ENCODE results near the gene C16orf78.

Gene C16orf78
- 0 reads per million in 9 experiments for total RNA-seq

GRCh38 chr16:49373504-49373903, at the start of gene C16orf78:
C16orf78 (plus strand) TSS chr16:49373804; CDS start chr16:49373940, 136 bp downstream.
- Mint-ChIP-seq H3K9me3 (peaks cover 0 to 5% of the 10 kb centered on the region in 2 donors), H3K36me3 (ENCODE audit: insufficient read depth) (peaks cover under 1% of the 10 kb centered on the region), H3K27me3 (peaks cover 0 to 32% of the 10 kb centered on the region in 2 donors), H3K4me3 (no peak within 1 kb of the TSS), H3K4me1 (ENCODE audit: low read depth in 2 of 2) (no peaks in the 10 kb centered on the region), H3K27ac (no peak within 1 kb of the TSS)
- DNase-seq: no peak
- ATAC-seq (replicated peaks): no peak

- H3K4me1 Mint-ChIP-seq (ENCODE audit: low read depth in 2 of 2): no peaks in the 10 kb centered on the region
- peaks cover 0 to 2% of the 10 kb centered on the region in 2 donors for H3K9me3 Mint-ChIP-seq
- no peaks in the 10 kb centered on the region for H3K36me3 Mint-ChIP-seq (ENCODE audit: insufficient read depth)
- no peak overlapping the region for H3K27ac Mint-ChIP-seq
- peaks cover 0 to 20% of the 10 kb centered on the region in 2 donors for H3K27me3 Mint-ChIP-seq
- ATAC-seq (replicated peaks) (no peak), DNase-seq (no peak)
- H3K4me3 Mint-ChIP-seq: no peak overlapping the region
Observed at GRCh38 chr16:49324703-49325102, 48.9 kb upstream of the C16orf78 start.

GRCh38 chr16:49327466-49327865, 46.1 kb upstream of the C16orf78 start:
- Mint-ChIP-seq H3K27me3 (peaks cover 0 to 20% of the 10 kb centered on the region in 2 donors), H3K9me3 (peaks cover 0 to 2% of the 10 kb centered on the region in 2 donors), H3K4me3 (no peak overlapping the region), H3K36me3 (ENCODE audit: insufficient read depth) (no peaks in the 10 kb centered on the region), H3K4me1 (ENCODE audit: low read depth in 2 of 2) (no peaks in the 10 kb centered on the region), H3K27ac (no peak overlapping the region)
- ATAC-seq (replicated peaks) (no peak), DNase-seq (no peak)

- Mint-ChIP-seq H3K27ac (no peak overlapping the region), H3K36me3 (ENCODE audit: insufficient read depth) (no peaks in the 10 kb centered on the region), H3K9me3 (peaks cover 0 to 2% of the 10 kb centered on the region in 2 donors), H3K4me1 (ENCODE audit: low read depth in 2 of 2) (no peaks in the 10 kb centered on the region), H3K27me3 (peaks cover 0 to 20% of the 10 kb centered on the region in 2 donors), H3K4me3 (no peak overlapping the region)
- no peak for ATAC-seq (replicated peaks)
- no peak for DNase-seq
Observed at GRCh38 chr16:49328325-49328724, 45.3 kb upstream of the C16orf78 start.

GRCh38 chr16:49330562-49331201, 42.9 kb upstream of the C16orf78 start:
- H3K9me3 Mint-ChIP-seq: no peaks in the 10 kb centered on the region
- H3K27ac Mint-ChIP-seq: no peak overlapping the region
- no peaks in the 10 kb centered on the region for H3K36me3 Mint-ChIP-seq (ENCODE audit: insufficient read depth)
- no peaks in the 10 kb centered on the region for H3K4me1 Mint-ChIP-seq (ENCODE audit: low read depth in 2 of 2)
- ATAC-seq (replicated peaks) (no peak), DNase-seq (no peak)
- H3K4me3 Mint-ChIP-seq: no peak overlapping the region
- H3K27me3 Mint-ChIP-seq: peaks cover 6 to 7% of the 10 kb centered on the region in 2 donors

GRCh38 chr16:49332589-49333258, 40.9 kb upstream of the C16orf78 start:
- no peaks in the 10 kb centered on the region for H3K9me3 Mint-ChIP-seq

GRCh38 chr16:49333259-49333597, 40.4 kb upstream of the C16orf78 start:
- ATAC-seq (replicated peaks): no peak
- Mint-ChIP-seq H3K4me1 (ENCODE audit: low read depth in 2 of 2) (no peaks in the 10 kb centered on the region), H3K27ac (no peak overlapping the region), H3K9me3 (no peaks in the 10 kb centered on the region), H3K4me3 (no peak overlapping the region), H3K36me3 (ENCODE audit: insufficient read depth) (no peaks in the 10 kb centered on the region), H3K27me3 (peaks cover 20 to 27% of the 10 kb centered on the region in 2 donors)
- DNase-seq: no peak

More at GRCh38 chr16:49332589-49333258, 40.9 kb upstream of the C16orf78 start:
- Mint-ChIP-seq H3K4me3 (no peak overlapping the region), H3K27me3 (peaks cover 19 to 22% of the 10 kb centered on the region in 2 donors), H3K27ac (no peak overlapping the region), H3K36me3 (ENCODE audit: insufficient read depth) (no peaks in the 10 kb centered on the region), H3K4me1 (ENCODE audit: low read depth in 2 of 2) (no peaks in the 10 kb centered on the region)
- ATAC-seq (replicated peaks): no peak
- no peak for DNase-seq

- no peaks in the 10 kb centered on the region for H3K36me3 Mint-ChIP-seq (ENCODE audit: insufficient read depth)
Observed at GRCh38 chr16:49335828-49336227, 37.8 kb upstream of the C16orf78 start.

GRCh38 chr16:49336581-49336980, 37.0 kb upstream of the C16orf78 start:
- H3K4me1 Mint-ChIP-seq (ENCODE audit: low read depth in 2 of 2): no peaks in the 10 kb centered on the region
- H3K27ac Mint-ChIP-seq: no peak overlapping the region
- H3K27me3 Mint-ChIP-seq: peaks cover 32 to 59% of the 10 kb centered on the region in 2 donors
- H3K4me3 Mint-ChIP-seq: no peak overlapping the region
- ATAC-seq (replicated peaks) (no peak), DNase-seq (no peak)
- H3K9me3 Mint-ChIP-seq: no peaks in the 10 kb centered on the region
- H3K36me3 Mint-ChIP-seq (ENCODE audit: insufficient read depth): no peaks in the 10 kb centered on the region

More at GRCh38 chr16:49335828-49336227, 37.8 kb upstream of the C16orf78 start:
- no peaks in the 10 kb centered on the region for H3K9me3 Mint-ChIP-seq
- ATAC-seq (replicated peaks) (no peak), DNase-seq (no peak)
- H3K4me1 Mint-ChIP-seq (ENCODE audit: low read depth in 2 of 2): no peaks in the 10 kb centered on the region
- H3K27me3 Mint-ChIP-seq: peaks cover 32 to 53% of the 10 kb centered on the region in 2 donors
- H3K27ac Mint-ChIP-seq: no peak overlapping the region
- no peak overlapping the region for H3K4me3 Mint-ChIP-seq

- DNase-seq (no peak), ATAC-seq (replicated peaks) (no peak)
- Mint-ChIP-seq H3K4me1 (ENCODE audit: low read depth in 2 of 2) (no peaks in the 10 kb centered on the region), H3K36me3 (ENCODE audit: insufficient read depth) (no peaks in the 10 kb centered on the region), H3K27me3 (peaks cover 32 to 64% of the 10 kb centered on the region in 2 donors), H3K27ac (no peak overlapping the region), H3K9me3 (no peaks in the 10 kb centered on the region), H3K4me3 (no peak overlapping the region)
Observed at GRCh38 chr16:49337814-49338350, 35.7 kb upstream of the C16orf78 start.

- Mint-ChIP-seq H3K9me3 (no peaks in the 10 kb centered on the region), H3K27ac (no peak overlapping the region), H3K4me1 (ENCODE audit: low read depth in 2 of 2) (no peaks in the 10 kb centered on the region), H3K36me3 (ENCODE audit: insufficient read depth) (no peaks in the 10 kb centered on the region), H3K4me3 (no peak overlapping the region), H3K27me3 (peaks cover 32 to 64% of the 10 kb centered on the region in 2 donors)
- no peak for DNase-seq
- no peak for ATAC-seq (replicated peaks)
Observed at GRCh38 chr16:49338611-49339265, 34.9 kb upstream of the C16orf78 start.

- H3K9me3 Mint-ChIP-seq: no peaks in the 10 kb centered on the region
- H3K4me3 Mint-ChIP-seq: no peak overlapping the region
- ATAC-seq (replicated peaks) (no peak), DNase-seq (no peak)
- H3K36me3 Mint-ChIP-seq (ENCODE audit: insufficient read depth): no peaks in the 10 kb centered on the region
- no peaks in the 10 kb centered on the region for H3K4me1 Mint-ChIP-seq (ENCODE audit: low read depth in 2 of 2)
- H3K27me3 Mint-ChIP-seq: peaks cover 28 to 64% of the 10 kb centered on the region in 2 donors
- no peak overlapping the region for H3K27ac Mint-ChIP-seq
Observed at GRCh38 chr16:49340466-49340865, 33.1 kb upstream of the C16orf78 start.

- no peaks in the 10 kb centered on the region for H3K36me3 Mint-ChIP-seq (ENCODE audit: insufficient read depth)
- no peaks in the 10 kb centered on the region for H3K4me1 Mint-ChIP-seq (ENCODE audit: low read depth in 2 of 2)
- H3K27ac Mint-ChIP-seq: no peak overlapping the region
- H3K27me3 Mint-ChIP-seq: peaks cover 17 to 52% of the 10 kb centered on the region in 2 donors
- no peaks in the 10 kb centered on the region for H3K9me3 Mint-ChIP-seq
- DNase-seq (no peak), ATAC-seq (replicated peaks) (no peak)
- H3K4me3 Mint-ChIP-seq: no peak overlapping the region
Observed at GRCh38 chr16:49341706-49342105, 31.9 kb upstream of the C16orf78 start.

Measured in effector memory CD8-positive, alpha-beta T cell (primary cell).